ENCODE measurements around the gene ZNF80. TPM values are rescaled to one million over a fixed set of nuclear protein-coding genes. Genes with fewer than 3 reads are reported as not detected.

ZNF80 gene
- polyA plus RNA-seq, 2 of the 4 experiments (the other 2 are of a cell fraction), result not detected

- no peak for TF ChIP-seq FOSL2 (IDR thresholded peaks at IDR 0.05)
- no peak for TF ChIP-seq FOSL2 (CRISPR knock-in tag; IDR thresholded peaks at IDR 0.05)
- no peak for TF ChIP-seq NPAS2 (CRISPR knock-in tag; IDR thresholded peaks at IDR 0.05; ENCODE audit: borderline replicate concordance)
- TF ChIP-seq E2F6 (IDR thresholded peaks at IDR 0.05; ENCODE audit: borderline replicate concordance, low read depth), result no peak
- TF ChIP-seq ELK1 (IDR thresholded peaks at IDR 0.05; ENCODE audit: low read depth, low read length), result no peak
- no peak for TF ChIP-seq POLR2AphosphoS2 (conservative IDR thresholded peaks at IDR 0.05; ENCODE audit: low read length)
- no peak for TF ChIP-seq SMC3 (IDR thresholded peaks at IDR 0.05)
Observed at GRCh38 chr3:114253505-114253904, 16.1 kb upstream of the ZNF80 start (continued).

- CTCF ChIA-PET, result no interaction called here
- 8% methylated on average over 1 of the region's 1 CpG for WGBS (ENCODE audit: missing lambda C conversion rate)
Observed at GRCh38 chr3:114252954-114253353, 15.6 kb upstream of the ZNF80 start.

GRCh38 chr3:114242947-114243346 lies 5.6 kb upstream of the ZNF80 start:
- Histone ChIP-seq H3K4me3 (no peak overlapping the region), H3K4me1 (no peaks in the 10 kb centered on the region), H3K9me3 (no peaks in the 10 kb centered on the region), H3K4me2 (no peak overlapping the region), H3K27ac (no peak overlapping the region)
- ATAC-seq (no peak), DNase-seq (ENCODE audit: low read depth in 1 of 2, low spot score in 1 of 2) (no peak), FAIRE-seq (no peak)
- POLR2A ChIA-PET, result no interaction called here
- CTCF ChIA-PET, result no interaction called here
- TF ChIP-seq JUNB (IDR thresholded peaks at IDR 0.05) (no peak), ZNF302 (CRISPR knock-in tag; IDR thresholded peaks at IDR 0.05) (no peak), KDM5A (IDR thresholded peaks at IDR 0.05) (no peak), CTCF (IDR thresholded peaks at IDR 0.05) (no peak), RNF2 (IDR thresholded peaks at IDR 0.05; ENCODE audit: borderline replicate concordance, low read depth) (no peak), BCL3 (IDR thresholded peaks at IDR 0.05) (no peak), NPAS2 (CRISPR knock-in tag; IDR thresholded peaks at IDR 0.05; ENCODE audit: borderline replicate concordance) (no peak), CBX2 (IDR thresholded peaks at IDR 0.05; ENCODE audit: borderline replicate concordance, low read depth) (no peak), GATA3 (IDR thresholded peaks at IDR 0.05; ENCODE audit: borderline replicate concordance) (no peak), MYC (IDR thresholded peaks at IDR 0.05; ENCODE audit: borderline replicate concordance, low read length) (no peak), FOXS1 (CRISPR knock-in tag; IDR thresholded peaks at IDR 0.05) (no peak), TP53 (CRISPR knock-in tag; IDR thresholded peaks at IDR 0.05) (no peak)

More at GRCh38 chr3:114252954-114253353, 15.6 kb upstream of the ZNF80 start:
- no peak for FAIRE-seq
- ATAC-seq, result no peak
- no peak for TF ChIP-seq REST (IDR thresholded peaks at IDR 0.05)
- no peak for TF ChIP-seq ELK1 (IDR thresholded peaks at IDR 0.05; ENCODE audit: low read depth, low read length)
- TF ChIP-seq HEYL (CRISPR knock-in tag; IDR thresholded peaks at IDR 0.05), result no peak
- no peak for TF ChIP-seq NFE2L2 (conservative IDR thresholded peaks at IDR 0.05; ENCODE audit: low read length)
- no peak for TF ChIP-seq RFX5 (IDR thresholded peaks at IDR 0.05)
- DNase-seq (ENCODE audit: low read depth in 1 of 2, low spot score in 1 of 2), result no peak
- no peaks in the 10 kb centered on the region for H3K9me3 ChIP-seq
- no peak overlapping the region for H3K4me3 ChIP-seq
- no peak overlapping the region for H3K27ac ChIP-seq
- POLR2A ChIA-PET, result no interaction called here
- H3K4me1 ChIP-seq, result no peaks in the 10 kb centered on the region
- no peak overlapping the region for H3K4me2 ChIP-seq
